ENCODE data around the gene STX8.

DNA sequence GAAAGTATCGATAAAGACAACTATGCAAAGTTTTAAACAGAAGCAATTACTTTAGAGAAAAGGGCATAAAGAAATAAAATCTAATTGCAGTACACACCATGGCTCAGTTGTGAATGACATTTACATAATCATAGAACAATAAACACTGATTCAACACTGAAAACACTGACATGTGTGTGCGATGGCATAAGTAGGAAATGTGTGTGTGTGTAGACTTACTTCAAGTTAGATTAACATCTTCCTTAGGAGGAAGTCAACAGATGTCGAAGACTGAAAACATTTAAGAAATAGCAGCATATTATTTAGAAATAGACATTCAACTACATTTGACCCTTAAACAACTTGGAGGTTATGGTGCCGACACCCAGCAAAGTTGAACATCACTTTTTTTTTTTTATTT is 172.4 kb downstream of the STX8 start:
- no peak for TF ChIP-seq SALL2 (tag by site-specific recombination; IDR thresholded peaks at IDR 0.05; ENCODE audit: borderline replicate concordance)
- TF ChIP-seq, protein P1, sequence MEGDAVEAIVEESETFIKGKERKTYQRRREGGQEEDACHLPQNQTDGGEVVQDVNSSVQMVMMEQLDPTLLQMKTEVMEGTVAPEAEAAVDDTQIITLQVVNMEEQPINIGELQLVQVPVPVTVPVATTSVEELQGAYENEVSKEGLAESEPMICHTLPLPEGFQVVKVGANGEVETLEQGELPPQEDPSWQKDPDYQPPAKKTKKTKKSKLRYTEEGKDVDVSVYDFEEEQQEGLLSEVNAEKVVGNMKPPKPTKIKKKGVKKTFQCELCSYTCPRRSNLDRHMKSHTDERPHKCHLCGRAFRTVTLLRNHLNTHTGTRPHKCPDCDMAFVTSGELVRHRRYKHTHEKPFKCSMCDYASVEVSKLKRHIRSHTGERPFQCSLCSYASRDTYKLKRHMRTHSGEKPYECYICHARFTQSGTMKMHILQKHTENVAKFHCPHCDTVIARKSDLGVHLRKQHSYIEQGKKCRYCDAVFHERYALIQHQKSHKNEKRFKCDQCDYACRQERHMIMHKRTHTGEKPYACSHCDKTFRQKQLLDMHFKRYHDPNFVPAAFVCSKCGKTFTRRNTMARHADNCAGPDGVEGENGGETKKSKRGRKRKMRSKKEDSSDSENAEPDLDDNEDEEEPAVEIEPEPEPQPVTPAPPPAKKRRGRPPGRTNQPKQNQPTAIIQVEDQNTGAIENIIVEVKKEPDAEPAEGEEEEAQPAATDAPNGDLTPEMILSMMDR (tag by site-specific recombination; IDR thresholded peaks at IDR 0.05) = no peak
- TF ChIP-seq ZBTB17 (tag by site-specific recombination; IDR thresholded peaks at IDR 0.05) = no peak
- TF ChIP-seq, protein P2, sequence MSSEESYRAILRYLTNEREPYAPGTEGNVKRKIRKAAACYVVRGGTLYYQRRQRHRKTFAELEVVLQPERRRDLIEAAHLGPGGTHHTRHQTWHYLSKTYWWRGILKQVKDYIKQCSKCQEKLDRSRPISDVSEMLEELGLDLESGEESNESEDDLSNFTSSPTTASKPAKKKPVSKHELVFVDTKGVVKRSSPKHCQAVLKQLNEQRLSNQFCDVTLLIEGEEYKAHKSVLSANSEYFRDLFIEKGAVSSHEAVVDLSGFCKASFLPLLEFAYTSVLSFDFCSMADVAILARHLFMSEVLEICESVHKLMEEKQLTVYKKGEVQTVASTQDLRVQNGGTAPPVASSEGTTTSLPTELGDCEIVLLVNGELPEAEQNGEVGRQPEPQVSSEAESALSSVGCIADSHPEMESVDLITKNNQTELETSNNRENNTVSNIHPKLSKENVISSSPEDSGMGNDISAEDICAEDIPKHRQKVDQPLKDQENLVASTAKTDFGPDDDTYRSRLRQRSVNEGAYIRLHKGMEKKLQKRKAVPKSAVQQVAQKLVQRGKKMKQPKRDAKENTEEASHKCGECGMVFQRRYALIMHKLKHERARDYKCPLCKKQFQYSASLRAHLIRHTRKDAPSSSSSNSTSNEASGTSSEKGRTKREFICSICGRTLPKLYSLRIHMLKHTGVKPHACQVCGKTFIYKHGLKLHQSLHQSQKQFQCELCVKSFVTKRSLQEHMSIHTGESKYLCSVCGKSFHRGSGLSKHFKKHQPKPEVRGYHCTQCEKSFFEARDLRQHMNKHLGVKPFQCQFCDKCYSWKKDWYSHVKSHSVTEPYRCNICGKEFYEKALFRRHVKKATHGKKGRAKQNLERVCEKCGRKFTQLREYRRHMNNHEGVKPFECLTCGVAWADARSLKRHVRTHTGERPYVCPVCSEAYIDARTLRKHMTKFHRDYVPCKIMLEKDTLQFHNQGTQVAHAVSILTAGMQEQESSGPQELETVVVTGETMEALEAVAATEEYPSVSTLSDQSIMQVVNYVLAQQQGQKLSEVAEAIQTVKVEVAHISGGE (tag by site-specific recombination; conservative IDR thresholded peaks at IDR 0.05; ENCODE audit: low read depth) = no peak

All from HEK293 (cell line).